IPS-11a (cell line): ENCODE data around the gene PRPH.

ENCODE experiments used
- H3K4me3 ChIP-seq: one replicate; pipeline ENCODE4 v1.5.1; 2013; ENCODE audit warnings: low read depth, low read length, control low read depth

PRPH gene

GRCh38 chr12:49345051-49345824 lies 50.3 kb downstream of the PRPH start:
- H3K4me3 ChIP-seq, result no peak overlapping the region

GRCh38 chr12:49345825-49346658 lies 51.1 kb downstream of the PRPH start:
- H3K4me3 ChIP-seq, result peak overlapping the region; percentile 17

DNA sequence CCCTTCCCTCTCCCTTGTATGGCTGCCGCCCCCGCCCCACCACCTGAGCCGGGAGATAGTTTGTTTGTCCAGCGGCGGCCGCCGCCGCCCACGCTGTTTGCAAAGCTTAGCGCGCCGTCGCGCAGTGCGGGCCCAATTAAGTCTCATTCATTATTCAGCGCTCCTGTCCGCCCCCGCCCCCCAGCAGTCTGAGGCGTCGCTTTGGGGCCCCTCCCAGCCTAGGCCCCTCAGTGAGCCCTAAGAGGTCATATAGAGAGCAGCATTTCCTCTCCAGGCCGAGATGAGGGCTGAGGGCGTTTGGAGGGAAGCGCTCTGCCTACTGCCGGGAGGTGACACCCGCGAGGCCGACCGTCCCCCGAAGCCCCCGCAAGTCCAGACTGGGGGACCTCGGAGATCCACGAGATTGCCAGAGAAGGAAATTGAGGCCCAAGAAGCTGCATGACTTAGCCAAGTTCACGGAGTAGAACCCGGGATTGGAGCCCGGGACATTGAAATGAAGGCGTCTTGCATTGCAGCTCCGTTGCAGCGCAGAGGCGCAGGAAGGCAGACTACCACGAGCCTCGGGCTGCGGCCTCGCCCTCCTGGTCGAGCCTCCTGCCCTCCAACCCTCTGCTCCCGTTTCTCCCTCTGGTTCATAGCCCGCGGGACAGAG lies 51.8 kb downstream of the PRPH start, which contains the start of gene DNAJC22:
Gene DNAJC22 (plus strand): TSS at position 230 of the 652 bp plus-strand sequence. CDS start 1,985 bp downstream, outside the sequence.
- H3K4me3 ChIP-seq, result peak within 1 kb of the TSS; percentile 17

DNA sequence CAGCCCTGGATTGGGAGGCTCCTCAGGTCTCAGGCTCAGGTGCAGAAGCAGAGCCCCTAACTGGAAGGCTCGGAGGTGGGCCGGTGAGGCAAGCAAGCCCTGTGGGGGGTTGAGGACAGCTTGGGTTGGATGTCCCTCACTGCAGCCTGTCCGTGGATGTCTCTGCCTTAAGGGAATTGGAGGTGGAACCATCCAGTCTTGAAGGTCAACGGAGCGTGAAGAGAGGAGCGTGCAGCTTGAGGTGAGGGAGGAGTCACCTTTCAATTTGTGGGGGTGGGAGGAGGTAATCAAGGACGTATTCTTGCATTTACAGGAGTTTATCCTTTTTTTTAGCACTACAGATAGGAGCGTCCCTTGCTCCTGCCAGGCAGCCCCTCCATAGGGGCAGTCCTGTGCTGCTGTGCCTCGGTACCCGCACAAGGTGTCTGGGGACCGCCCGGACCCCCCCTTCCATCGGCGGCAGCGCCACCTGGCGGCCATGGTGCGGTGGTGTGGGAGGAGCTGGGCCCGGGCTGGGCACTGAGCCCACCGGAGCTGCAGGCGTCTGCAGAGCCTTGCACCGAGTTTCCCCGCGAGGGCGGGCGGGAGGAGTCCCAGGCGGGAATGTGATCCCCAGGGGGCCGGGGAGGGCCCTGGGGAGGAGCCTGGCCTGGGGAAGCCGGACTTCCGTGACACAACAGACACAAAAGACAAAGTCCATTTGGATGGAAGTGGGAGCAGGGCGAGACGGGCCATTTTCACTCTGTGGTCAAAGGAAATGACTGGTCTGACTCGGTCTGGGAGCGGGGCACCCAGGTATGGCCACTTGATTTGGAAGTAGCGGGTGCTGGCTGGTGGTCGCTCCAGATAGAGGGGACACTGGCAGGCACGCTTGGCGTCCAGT lies 52.6 kb downstream of the PRPH start:
- H3K4me3 ChIP-seq, result no peak overlapping the region
